LNCAP (cell line): ENCODE measurements around the gene KNOP1.

Source experiments
- CTCF ChIP-seq: fragments of 450-650 bp; IDR thresholded peaks from 2 replicates; pipeline ENCODE4 v1.5.1; 2017; ENCODE audit warnings: mild to moderate bottlenecking

The KNOP1 gene

GRCh38 chr16:19757762-19758595 is 40.0 kb upstream of the KNOP1 start:
- no peak for TF ChIP-seq CTCF

- no peak for TF ChIP-seq CTCF
Measured at GRCh38 chr16:19757026-19757425, 39.0 kb upstream of the KNOP1 start.

GRCh38 chr16:19755268-19755667 is 37.2 kb upstream of the KNOP1 start:
- TF ChIP-seq CTCF, result no peak

GRCh38 chr16:19754644-19755036 is 36.6 kb upstream of the KNOP1 start:
- no peak for TF ChIP-seq CTCF

GRCh38 chr16:19753815-19754643 is 36.0 kb upstream of the KNOP1 start:
- TF ChIP-seq CTCF, result no peak

- no peak for TF ChIP-seq CTCF
Measured at GRCh38 chr16:19751478-19752385, 33.7 kb upstream of the KNOP1 start.

- no peak for TF ChIP-seq CTCF
Measured at GRCh38 chr16:19749571-19750080, 31.6 kb upstream of the KNOP1 start.
